DMS153 treated with DMSO at 0.1 percent for 48 hours (cell line): ENCODE data around the gene EIF4G3.
A peak's percentile ranks its signal among the peaks of the same experiment; 100 is the strongest.
"Not testable (repeated sequence)": the region's sequence is repeated elsewhere in the genome, so short reads cannot be mapped to it uniquely, and the experiment has no call there.

Experiments used
- DNase-seq: peaks from one replicate; lab custom pipeline; 2025; ENCODE audit not compliant: unreplicated experiment; lab: John Stamatoyannopoulos, UW

EIF4G3 gene

DNA sequence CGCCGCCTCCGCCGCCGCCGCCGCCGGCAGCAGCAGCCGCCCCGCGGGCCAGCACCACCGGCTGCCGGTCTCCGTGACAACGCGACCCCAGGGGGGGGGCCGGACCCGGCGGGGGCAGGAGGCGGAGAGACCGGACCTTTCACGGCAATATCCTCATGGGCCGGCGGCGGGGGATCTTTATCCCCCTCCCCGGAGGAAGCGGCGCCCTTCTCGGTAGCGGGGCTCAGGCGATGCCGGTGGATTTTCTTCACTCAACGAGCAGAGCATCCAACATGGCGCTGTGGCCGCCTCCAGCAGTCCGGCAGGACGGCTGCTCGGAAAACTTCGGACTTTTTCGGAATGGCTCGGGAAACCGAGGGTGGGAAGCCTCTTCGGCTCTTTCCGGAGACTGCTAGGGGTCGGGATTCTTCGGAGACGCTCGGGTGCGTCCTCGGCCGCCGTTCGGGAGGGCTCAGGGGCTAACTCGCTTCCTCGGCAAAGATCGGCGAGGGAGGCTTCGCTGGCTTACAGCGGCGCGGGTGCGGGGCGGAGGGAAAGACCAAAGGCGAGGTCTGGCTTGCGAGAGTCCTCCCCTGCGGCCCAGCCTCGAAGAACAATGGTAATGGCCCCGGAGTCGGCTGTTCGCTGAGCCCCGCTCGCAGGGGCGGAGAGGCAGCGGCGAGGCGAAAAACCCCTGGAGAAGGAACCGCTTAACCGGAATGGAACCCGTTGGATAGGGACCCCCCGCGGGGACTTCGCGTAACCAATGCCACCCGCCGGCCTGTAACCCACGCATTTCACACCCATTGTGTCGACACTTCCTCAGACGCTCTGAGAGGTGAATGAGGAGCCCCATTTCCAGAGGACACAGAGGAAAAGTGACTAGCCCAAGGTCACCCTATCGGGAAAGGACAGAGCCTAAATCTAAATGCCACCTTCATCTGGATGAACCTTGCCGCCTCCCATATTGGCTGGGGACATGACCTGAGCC lies at the start of gene EIF4G3:
Gene EIF4G3, minus strand, starts transcription at position 312 of the 970 bp plus-strand sequence. CDS start 174,155 bp downstream, outside the sequence.
- peak; percentile 99 for DNase-seq

DNA sequence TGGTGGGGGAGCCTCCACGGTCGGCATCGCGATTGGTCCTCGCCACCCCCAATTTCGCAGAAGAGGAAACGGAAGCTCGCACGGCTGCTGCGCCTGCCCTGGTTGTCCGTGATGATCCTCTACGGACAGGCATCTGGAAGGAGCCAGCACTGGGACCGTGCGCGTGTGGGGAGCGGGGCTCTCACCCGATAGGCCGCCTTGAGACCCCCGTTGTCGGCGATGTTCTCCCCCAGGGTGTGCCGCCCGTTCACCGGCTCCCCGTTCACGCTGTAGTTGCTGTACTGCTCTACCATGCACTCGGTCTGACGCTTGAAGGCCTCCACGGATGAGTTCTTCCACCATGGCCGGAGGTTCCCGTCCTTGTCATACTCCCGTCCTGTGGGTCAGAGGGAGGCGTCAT lies 48.4 kb upstream of the EIF4G3 start:
- DNase-seq = no peak

DNA sequence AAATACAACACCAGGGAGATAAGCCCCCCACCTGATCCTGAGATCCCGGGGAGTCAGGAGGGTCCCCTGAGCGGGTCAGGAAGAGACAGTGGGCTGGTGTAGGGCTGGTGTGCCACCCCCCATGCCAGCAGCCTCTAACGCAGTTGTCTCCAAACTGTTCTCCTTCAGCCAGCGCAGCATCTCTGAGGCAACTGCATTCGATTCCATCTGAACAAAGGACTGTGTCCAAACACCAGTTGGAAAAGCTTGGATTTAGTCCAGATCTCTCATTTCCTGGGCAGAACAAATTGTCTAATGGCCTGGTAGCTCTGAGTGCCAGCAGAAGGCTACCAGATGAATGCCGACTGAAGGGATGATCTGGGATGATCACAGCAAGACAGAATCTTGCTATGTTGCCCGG lies 44.1 kb upstream of the EIF4G3 start:
- peak; percentile 49 for DNase-seq

GRCh38 chr1:21219674-21220073 lies 43.0 kb upstream of the EIF4G3 start:
- no peak for DNase-seq

DNA sequence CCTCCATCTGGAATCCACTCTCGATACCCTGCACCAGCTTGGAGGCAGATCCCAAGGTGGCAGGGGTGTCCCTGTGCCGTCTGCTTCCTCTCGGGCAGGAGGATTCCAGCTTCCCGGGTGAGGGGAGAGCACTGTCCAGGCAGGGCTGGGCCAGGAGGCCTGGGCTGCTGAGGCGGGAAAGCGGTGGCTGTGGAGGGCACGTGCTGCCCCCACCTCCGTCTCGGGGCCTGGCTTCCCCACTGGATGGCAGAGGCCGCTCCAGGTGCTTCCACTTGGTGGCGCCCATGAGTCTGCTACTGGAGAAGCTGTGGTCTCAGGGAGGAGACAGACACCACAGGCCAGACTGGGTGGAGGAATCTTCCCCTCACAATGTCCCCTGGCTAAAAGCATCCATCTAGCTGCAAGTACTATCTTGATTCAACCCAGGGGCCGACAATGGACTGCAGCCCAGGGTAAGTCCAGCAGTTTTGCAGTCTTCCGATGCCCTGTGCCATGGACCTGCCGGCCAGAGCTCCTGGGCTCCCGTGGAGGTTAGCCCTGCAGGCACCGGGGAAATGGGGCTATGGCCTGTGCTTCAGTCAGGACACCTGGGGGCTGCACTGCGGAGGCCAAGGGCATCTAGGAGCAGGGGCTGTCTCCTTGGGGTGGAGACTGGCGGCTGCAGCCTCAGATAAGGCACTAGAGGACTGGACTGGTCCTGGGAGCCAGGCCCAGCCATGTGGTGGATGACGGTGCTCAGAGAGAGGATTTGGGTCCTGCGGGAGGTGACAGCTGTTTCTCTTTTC lies 41.3 kb upstream of the EIF4G3 start:
- DNase-seq = no peak

- DNase-seq = peak; percentile 2
Observed at GRCh38 chr1:21216835-21217811, 40.4 kb upstream of the EIF4G3 start.

DNA sequence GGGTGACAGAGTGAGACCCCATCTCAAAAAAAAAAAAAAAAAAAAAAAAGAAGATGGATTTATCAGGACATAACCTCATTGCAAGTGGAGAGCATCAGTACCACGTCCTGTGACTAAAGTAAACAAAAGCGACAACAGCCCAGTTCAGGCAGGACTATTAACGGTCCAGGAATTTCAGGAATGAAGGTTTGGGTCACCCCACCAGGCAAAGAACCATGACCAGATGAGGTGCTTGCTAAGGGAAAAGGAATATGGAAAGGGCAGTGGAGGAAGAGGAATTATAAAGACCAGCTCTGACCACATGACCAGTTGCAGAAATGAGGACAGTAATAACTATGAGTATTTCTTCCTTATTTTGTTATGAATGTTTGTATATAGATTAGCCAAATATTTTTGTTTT lies 35.4 kb upstream of the EIF4G3 start:
- no peak for DNase-seq

GRCh38 chr1:21208137-21208700 lies 31.5 kb upstream of the EIF4G3 start:
- not testable (repeated sequence) for DNase-seq

DNA sequence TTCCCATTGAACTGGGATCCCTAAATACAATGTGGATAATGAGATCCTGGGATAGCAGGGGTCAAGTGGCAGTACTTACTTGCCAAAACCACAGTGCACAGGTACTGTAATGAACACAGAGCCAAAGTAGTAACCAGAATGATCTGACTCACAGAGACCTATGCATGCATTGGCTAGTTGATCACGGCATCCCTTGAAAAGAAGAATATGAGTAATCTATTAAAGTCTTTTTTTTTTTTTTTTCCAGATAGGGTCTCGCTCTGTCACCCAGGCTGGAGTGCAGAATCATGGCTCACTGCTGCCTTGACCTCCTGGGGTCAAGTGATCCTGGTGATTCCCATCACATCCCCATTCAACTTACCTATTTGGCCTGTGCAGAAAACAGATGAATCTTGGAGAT lies 29.4 kb upstream of the EIF4G3 start:
- no peak for DNase-seq

- DNase-seq = no peak
Observed at GRCh38 chr1:21205416-21205815, 28.7 kb upstream of the EIF4G3 start.

- DNase-seq = no peak
Observed at GRCh38 chr1:21201650-21202049, 25.0 kb upstream of the EIF4G3 start.

DNA sequence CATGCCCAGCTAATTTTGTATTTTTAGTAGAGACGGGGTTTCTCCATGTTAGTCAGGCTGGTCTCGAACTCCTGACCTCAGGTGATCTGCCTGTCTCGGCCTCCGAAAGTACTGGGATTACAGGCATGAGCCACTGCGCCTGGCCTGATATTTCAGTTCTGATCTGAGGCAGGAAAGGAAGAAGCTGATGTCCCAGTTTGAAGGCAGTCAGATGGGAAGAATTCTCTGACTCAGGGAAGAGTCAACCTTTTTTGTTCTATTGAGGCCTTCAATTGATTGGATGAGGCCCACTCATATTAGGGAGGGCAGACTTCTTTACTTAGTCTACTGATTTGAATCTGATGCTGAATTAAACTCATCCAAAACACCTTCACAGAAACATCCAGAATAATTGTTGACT lies 24.5 kb upstream of the EIF4G3 start:
- not testable (repeated sequence) for DNase-seq

GRCh38 chr1:21200767-21201166 lies 24.1 kb upstream of the EIF4G3 start:
- DNase-seq = no peak

GRCh38 chr1:21198929-21199328 lies 22.2 kb upstream of the EIF4G3 start:
- DNase-seq = no peak

DNA sequence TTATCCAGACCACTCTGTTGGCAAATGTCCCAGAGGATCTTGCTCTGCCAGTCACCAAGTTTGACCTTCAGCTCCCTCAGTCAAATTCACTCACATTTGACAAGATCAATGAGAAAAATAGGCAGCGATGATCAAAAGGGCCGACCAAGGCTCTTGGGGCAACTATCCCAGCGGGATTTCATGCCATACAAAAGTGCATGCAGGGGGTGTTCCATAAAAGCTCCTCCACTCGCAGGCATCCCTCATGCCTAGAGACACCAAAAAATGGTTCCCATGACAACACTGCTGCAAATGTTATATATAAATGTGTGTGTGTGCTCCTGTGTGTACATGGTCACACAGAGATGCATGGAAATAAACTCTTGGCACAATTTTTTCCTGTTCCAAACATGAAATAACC lies 16.2 kb upstream of the EIF4G3 start:
- no peak for DNase-seq

- no peak for DNase-seq
Observed at GRCh38 chr1:21192284-21192683, 15.6 kb upstream of the EIF4G3 start.

DNA sequence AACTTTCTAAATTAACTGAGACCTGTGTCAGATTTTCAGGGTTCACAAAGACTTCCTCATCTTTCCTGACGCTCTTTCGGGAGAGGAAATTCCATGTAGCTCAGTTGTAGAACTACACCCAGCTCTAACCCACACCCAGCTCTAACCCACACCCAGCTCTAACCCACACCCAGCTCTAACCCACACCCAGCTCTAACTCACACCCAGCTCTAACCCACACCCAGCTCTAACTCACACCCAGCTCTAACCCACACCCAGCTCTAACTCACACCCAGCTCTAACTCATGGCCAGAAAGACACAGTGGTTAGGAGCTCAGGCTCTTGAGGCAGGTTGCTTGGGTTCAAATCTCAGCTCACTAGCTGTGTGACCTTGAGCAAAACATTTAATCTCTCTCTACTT lies 14.1 kb upstream of the EIF4G3 start:
- not testable (repeated sequence) for DNase-seq

DNA sequence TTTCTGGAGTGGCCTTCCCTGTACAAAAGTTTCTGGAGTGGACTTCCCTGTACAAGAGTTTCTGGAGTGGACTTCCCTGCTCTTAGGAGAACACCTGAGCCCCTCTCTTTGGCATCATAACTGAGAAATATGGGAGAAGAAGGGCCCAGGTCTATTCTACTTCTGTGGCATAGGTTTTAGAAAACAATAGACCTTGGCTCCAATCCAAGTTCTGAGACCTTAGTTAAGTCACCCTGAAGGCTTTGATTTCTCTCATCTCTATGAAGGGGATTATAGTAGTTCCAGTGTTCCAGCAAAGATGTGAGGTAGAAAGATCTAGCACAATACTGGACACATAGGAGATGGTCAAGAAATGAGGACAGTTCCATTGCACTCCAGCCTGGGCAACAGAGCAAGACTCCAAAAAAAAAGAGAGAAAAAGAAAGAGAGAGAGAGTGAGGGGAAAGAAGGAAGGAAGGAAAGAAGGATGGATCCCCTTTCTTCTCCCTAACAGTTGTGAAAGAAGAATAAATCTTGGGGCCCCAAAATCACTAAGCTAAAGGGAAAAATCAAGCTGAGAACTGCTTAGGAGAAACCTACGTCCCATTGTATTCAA lies 13.3 kb upstream of the EIF4G3 start:
- no peak for DNase-seq

DNA sequence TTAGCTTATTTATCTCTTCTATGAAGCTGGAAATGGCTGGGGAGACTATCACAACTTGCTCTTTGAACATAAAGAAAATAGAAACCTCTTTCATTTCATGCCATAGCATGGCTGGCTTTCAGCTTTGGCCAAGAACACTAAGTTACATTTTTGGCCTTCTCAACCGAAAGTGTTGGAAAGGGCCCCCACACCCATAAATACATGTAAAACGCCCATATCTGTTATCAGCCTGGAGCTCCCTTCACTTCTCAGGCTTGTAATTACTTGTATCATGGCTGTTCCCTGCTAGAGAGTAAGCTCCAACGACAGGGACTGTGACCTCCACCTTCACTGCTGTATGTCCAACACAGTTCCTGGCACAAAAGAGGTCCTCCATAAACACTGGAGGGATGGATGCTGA lies 12.7 kb upstream of the EIF4G3 start:
- no peak for DNase-seq

GRCh38 chr1:21188235-21188634 lies 11.5 kb upstream of the EIF4G3 start:
- DNase-seq = no peak
